NCI-H2107 treated with DMSO at 0.1 percent for 48 hours (cell line): ENCODE measurements around the gene AGBL1.

Experiments
- DNase-seq: peaks from one replicate; lab custom pipeline; 2025; ENCODE audit not compliant: unreplicated experiment; lab: John Stamatoyannopoulos, UW

The AGBL1 gene

DNA sequence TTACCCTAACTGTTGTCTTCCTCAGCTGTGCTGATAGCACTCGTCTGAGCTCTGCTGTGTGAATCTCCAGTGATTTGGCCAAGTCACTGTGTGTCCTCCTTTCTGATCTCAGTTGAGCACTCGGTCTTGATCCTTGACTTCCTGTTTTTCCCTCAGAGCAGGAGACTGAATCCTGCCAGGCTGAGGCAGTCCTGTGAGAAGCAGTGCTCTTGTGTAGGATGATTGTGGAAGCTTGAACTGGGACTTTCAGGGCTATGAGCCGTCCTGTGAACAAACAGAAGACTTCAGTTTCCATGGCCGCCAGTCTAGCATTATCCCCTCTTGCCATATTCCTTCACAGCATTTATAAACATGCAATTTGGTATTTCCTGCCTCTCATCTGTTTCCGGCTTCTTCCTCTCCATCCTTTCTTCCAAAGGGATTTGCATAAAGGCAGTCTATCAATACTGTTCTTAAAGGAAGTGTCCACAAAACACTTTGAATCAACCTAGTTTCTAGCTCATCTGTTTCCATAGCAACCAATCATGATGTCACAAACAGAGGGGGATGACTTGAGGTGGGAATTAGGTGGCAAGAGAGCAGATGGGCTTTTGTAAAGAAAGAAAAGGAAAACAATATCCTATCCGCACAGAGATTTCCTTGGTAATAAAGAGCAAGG is 237.2 kb downstream of the AGBL1 start:
- DNase-seq: no peak

DNA sequence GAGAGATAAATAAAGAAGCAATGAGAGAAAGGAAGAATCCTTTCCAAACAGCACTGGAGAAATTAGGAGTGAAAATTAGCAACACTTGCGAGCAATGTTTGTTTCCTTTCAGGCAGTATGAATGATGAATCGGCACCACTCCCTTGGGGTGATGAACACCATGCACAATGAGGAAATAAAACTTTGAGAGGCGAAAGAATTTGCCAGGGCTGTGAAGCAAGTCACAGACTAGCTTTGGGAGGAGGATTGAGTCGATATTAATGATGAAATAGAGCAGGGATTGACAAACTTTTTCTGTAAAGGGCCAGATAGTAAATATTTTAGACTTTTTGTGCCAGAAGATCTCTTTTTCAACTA is 237.7 kb downstream of the AGBL1 start:
- no peak for DNase-seq

DNA sequence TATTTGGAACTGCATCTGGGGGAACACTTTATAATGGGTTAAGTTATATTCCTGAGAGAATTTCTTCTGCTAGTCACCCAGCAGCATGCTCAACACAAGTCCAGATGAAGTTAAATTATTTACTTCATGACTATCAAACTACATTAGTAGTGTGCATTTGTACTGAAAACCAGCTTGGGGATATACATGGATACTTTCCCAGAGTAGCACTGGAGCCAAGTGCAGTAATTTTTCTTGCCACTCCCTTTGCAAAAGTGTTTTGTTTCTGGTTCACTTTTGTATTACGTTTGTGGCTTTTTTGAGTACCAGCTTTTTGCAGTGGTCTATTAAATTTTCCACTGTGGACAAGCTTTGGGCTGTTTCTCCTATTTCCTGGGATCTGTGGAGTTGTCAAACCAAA is 243.0 kb downstream of the AGBL1 start:
- no peak for DNase-seq

DNA sequence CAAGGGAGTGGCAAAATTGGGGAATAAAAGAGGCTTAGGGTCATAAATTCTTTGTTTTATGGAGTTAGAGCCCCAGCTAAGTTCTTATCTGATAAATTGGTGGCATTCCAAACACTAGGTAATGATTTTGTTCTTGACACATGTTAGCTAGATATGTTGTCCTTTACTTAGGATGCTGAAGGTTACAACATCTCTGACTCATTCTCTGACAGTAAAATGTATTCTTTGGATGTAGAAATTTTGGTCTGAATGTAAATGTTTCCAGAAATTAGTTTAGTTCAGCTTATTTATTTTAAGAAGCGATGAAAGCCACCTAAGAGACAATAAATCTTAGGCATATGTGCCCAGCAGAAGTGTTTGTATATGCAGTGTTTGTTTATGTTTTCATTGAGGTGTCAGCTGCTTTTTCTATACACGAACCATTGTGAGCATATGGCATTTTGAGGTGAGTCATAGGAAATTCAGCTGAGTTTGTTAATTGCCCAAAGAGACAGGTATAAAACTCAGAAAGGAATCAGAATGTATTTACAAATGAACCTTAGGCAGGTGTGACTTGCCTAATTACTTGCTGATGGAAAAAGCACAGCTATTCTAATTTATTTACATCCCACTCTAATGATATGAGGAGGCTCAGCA is 247.7 kb downstream of the AGBL1 start:
- no peak for DNase-seq

DNA sequence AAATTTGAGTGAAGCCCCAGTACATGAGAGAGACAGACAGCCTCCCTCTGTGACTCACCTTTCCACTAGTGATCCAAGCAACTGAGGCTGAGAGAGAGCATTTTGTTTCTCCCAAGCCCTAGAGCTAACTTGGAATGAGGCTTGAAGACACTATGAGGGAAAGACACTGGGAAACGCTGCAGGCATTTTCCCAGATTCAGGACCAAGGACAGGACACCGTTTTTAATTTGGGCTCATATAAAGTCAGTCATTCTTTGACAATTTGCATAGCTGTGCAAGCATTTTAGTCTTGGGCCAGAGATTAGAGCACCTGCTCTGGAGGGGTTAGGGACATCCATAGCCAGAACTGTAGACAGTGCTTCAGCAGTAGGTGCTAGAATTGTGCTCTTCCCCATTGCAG is 249.0 kb downstream of the AGBL1 start:
- no peak for DNase-seq

DNA sequence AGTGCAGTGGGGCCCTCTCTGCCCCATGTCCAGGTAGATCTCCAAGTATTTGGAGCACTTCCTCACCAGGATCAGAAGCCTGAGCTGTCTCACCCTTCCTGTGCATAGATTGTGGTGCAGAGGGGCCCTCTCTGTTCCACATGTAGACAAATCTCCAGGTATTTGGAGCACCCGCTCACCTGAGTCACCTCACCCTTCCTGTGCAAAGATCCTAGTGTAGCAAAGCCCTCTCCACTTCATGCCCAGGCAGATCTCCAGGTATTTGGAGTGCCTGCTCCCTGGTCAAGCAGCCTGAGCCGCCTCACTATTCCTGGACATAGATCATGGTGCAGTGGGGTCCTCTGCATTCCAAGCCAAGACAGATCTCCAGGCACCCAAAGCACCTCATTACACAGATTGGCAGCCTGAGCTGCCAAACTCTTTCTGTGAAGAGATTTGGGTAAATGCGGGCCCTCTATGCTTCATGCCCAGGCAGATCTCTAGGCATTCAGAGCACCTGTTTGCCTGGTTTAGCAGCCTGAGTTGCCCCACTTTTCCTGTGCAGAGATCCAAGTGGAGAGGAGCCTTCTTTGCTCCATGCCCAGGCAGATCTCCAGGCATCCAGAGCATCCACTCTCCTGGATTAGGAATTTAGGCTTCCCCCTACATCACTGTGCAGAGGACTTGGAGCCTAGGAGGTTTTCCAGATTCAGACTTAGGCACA is 249.8 kb downstream of the AGBL1 start:
- DNase-seq: no peak

DNA sequence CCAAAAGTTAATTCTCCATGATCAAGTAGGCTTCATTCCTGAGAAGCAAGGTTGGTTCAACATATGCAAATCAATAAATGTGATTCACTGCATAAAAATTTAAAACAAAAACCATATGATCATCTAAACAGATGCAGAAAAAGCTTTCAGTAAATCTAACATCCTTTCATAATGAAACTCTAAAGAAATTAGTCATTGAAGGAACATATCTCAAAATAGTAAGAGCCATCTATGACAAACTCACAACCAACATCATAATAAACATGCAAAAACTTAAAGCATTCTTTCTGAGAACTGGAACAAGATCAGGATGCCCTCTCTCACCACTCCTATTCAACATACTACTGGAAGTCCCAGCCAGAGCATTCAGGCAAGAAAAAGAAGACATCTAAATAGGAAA is 254.1 kb downstream of the AGBL1 start:
- DNase-seq: no peak

DNA sequence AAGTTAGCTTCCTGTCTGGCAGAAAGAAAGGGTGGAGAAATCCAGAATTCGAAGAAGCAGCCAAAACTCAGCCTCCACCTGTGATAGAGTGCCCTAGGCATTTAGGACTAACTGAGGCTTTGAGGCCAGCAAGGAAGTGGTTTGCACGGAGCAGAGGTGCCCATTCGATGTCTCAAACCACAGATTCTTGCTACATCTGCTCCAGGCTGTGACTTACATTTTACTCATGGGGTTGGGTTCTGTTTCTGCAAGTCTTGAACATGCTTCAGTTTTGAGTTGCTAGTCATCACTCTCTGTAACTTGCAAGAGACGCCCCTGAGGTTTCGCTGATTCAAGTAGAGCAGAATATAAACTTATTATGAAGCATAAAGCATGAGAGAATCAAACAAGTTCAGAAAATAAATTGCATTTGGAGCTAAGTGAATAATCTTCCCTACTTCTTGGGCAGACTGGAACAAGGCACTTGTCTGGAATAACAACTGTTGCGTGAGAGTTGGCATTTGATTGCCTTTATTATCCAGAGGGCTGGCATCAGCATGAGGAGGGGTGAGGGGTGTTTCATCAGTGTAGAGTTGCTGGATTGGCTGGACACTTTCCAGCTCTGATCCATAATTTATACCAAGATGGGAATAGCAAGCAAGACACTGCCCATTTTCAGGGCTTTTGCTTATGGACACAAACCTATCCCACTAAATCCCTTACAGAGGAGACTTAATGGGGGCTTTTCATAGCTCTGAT is 256.5 kb downstream of the AGBL1 start:
- no peak for DNase-seq

DNA sequence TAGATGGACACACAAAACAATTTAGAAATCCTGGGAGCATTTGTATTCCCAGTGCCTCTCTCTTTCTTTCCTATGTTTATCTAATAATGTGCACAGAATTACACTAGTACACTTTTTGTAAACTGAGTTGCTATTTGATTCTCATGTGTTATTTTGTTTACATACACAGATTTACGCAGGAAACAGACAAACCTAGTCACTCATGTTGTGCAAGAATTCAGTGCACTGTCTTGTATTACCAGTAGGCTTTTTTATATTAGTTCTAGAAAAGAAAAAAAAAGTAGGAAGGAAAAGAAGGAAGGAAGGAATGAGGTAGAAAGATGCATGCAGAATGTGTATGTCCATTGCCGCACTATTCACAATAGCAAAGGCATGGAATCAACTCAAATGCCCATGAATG is 257.4 kb downstream of the AGBL1 start:
- DNase-seq: no peak

DNA sequence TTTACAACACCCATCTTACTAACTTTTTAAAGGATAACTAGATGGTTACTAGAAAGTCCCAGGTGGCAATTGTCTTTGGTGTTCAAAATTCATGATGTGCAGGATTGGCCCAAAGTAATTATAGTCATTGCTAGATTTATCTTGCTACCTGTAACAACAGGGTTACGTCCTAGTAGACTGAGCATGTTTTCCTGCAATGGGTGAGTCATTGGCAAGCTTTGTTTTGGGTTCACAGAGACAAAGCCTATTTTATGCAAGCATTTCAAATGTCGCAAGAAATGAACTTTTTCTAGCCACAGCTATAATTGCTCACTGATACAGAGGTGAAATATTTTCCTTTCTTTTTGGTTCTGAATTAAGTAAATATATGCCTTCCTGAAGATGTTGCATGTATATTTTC is 267.6 kb downstream of the AGBL1 start:
- no peak for DNase-seq

DNA sequence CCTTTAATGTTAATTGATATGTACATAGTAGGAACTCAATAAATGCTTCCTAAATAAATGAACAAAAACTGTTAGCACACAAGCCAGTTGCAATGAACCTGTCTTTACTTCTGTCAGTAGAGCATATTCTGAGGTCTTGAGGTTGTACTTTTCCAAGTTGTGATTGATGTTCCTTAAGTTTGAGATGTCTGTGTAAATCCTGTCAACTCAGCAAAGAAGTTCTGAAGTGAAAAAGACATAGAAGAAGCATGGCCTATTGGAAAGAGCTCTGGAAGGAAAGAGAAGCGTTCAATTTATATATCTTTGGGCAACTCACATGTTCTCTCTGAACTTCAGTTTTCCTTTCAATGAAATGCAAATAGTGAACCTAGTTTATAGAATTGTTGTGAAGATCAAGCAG is 269.9 kb downstream of the AGBL1 start:
- no peak for DNase-seq

DNA sequence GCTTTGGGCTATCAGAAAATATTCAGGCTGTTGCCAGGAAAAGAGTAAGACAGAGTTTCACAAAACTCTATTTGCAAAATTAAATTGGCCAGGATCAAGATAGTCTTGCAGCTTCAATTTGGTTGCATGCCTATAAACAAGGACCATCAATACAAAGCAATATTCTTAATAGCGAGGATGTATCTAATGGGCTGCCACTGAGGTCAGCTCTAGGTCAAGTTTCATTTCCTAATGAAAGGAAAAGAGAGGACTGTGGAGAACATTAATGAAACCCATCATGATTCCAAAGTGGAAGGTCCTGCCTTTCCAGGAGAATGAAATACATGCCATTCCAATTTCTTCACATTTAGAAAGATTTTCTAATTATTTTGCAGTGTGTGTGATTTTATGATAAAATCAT is 273.5 kb downstream of the AGBL1 start:
- no peak for DNase-seq

DNA sequence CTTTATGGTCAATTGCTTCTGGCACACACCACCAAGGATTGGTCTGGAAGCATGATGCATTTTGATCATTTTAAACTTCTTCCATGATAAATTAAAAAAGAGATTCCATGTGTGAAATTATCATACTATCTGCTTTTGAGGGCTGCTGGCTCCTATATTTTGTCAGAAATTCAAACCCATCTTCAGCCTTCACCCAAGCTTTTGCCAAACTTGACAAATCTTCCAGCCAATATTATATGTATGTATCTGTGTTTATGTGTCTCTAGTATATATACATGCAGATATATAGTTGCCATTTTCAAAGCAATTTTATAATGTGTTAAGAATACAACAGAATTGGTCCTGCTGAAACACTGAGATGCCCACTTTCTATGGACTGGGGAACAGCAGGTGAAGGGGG is 275.7 kb downstream of the AGBL1 start:
- no peak for DNase-seq

DNA sequence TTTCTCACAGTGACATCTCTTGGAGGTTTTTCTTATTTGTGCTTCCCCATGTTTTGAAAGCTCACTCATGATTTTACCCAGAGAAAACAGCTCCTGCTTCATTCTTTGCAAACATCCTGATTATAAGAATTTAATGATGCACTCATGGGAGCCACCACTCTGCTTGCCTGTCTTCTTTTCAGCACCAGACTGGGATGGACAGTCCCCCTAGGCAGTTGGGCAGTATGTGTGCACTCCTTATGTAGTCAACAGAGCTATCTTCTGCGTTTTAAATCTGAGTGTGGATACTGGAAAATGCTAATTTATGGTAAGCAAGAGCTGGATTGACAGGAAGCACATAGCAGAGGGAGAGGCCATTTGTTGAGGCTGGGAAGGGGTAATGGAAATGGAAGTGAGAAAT is 276.1 kb downstream of the AGBL1 start:
- no peak for DNase-seq

DNA sequence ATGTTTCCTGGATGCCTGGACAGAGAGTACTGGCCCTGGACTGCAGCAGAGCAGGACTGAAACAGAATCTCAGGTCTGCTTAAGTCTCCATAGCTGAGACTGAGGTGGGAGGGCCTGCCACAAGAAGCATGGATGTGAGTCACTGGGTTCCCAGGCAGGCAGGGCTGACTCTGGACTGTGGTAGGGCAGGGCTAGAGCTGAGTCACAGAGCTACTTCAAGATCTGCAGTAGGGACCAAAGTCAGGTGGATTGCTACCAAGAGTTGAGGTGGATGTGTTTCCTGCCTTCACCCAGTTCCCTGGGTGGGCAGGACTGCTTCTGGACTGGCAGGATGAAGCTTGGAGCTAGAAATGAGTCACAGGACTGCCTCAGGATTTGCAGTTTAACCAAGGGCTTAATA is 282.9 kb downstream of the AGBL1 start:
- DNase-seq: no peak

DNA sequence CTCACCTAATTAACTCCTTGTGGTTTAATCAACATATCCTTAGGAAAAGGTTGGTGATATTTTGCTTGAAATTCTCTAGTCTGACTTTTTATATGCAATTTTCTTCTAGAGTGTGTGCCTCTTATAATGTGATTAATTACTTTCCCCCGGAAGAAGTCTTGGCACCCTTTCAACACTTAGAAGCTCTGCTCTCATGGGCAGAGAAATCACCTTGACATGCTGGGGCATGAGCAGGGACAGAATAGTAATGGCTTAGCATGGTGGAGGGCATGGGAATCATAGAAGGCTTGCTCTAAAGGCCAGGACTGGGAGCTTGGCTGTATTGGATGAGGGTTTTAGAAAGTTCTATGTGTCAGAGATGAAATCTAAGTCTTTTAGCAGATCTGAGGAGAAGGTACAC is 293.5 kb downstream of the AGBL1 start:
- DNase-seq: no peak

DNA sequence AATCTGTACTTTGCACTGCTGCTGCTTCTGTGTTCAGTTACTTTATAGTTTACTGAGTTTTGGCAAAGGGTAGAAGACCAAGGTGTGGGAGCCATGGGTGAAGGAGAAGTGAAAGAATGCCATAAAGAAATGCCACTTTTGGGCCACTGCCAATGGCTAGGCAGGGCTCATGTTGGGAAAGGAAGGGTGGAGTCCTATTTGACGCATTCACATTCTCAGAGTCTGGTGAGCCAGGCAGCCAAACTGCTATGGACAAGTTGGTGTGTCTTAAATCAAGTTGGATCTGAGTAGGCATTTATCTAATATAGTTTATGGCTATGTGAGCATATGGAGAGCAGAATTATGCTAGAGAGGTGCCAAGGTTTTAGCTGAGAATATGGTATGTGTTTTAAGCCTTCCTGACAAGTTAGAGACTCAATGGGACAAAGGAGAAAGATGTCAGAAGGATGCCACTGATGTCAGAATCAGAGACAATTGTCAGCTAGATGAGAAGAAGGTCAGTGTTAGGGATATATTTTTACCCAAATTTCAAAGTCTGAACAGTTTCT is 296.1 kb downstream of the AGBL1 start:
- DNase-seq: no peak

DNA sequence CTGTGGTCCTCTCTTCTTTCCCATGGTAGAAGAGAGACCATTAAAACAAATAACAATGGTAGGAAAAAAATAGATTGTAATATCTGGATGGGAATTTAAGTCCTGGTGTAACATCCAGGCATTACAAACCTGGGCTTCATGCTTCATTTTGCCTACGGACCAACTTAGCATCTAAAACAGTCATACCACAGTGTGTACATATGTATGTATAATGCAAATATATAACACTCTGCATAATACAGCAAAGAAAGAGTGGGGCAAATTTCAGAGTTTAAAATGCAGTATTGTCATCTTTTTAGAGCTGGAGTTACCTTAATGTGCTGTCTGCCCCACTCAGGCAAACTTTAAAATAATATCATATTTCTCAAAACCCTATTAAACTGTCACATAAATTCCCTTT is 298.2 kb downstream of the AGBL1 start:
- DNase-seq: no peak

DNA sequence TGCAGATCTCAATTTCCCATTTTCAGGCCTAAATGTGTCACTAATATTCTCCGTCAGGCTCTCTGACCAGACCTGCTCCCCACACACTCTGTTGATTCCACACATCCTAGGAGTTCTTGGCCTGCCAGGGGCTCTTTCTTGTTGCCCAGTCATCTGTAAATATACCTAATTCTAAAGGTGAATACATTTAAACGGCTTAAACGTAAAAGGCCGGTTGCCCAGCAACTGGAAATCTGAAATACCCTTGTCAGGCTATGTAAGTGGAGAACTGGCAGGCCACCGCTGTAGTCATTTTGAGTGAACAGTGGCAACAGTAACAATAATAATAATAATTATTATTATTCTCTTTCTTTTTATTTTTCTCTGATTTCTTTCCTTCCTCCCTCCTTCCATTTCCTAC is 302.7 kb downstream of the AGBL1 start:
- DNase-seq: no peak

DNA sequence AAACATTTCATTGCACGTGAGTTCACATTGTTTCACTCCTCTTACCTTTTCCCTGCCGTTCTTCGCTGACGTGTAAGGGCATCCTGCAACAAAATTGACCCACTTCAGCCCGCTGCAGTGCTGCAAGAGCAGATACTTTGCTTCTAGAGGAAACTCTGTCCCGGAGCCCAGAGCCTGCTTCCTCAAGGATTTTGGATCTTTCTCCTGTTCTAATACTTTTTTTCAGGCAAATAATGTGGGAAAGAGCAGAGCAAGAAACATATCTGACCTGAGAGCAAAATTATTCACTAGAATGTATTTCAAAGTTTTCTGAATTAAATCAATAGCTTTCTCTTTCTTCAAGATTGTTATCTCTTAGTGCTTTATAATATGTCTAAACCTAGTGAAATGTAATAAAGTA is 303.9 kb downstream of the AGBL1 start:
- DNase-seq: no peak

DNA sequence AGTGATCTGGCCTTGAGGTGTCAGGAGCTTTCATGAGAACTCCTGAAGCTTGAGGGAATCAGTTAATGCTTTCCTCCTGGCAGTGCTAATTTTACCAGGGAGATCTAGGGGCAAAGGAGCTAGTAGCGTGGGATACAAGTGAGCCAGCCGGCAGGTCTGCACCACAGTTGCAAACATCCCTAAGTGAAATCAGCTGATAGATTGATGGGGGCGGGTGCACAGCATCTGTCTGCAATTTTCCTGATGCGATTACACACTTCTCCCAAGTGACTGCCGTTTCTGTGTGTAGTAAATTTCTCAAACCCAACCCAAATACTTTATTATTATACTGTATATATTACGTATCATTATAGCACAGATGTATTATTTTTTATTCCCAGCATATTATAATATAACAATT is 304.5 kb downstream of the AGBL1 start:
- no peak for DNase-seq

DNA sequence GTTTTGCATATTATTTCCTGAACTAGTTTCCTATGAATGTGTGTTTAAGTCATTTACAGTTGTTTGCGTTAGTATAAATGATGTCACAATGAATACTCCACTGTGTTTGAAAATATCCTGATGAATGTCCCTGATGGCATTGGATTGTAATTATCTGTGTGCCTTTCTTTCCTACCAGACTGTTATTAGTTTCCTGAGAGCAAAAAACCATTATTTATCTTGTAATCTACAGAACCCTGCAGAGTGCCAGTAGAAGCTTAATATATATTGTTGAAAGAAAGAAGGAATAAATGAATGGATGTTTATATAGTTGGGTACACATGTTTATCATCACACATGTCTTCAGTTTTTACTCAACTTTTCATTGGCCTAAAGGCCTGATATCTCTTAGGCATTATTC is 312.6 kb downstream of the AGBL1 start:
- DNase-seq: no peak
